Renal cortical epithelial cell (primary cell): ENCODE data around the gene NKTR. TPM values are rescaled to one million over a fixed set of nuclear protein-coding genes. Genes with fewer than 3 reads are reported as not detected.
A peak's percentile ranks its signal among the peaks of the same experiment; 100 is the strongest.
"Not testable (repeated sequence)": the region's sequence is repeated elsewhere in the genome, so short reads cannot be mapped to it uniquely, and the experiment has no call there.

Experiments
- DNase-seq: peaks from one replicate; pipeline ENCODE4 v3.0.0-alpha.2; 2011; ENCODE audit warnings: low read depth
- total RNA-seq: library from RNA; depleted of rRNA; stranded (reverse); fragments of >200 nt; gene quantifications from 2 replicates; pipeline ENCODE4 v1.2.3, GENCODE V29; 2014

NKTR gene
- total RNA-seq, 1 donor from 2014 or later: 68.4 TPM

DNA sequence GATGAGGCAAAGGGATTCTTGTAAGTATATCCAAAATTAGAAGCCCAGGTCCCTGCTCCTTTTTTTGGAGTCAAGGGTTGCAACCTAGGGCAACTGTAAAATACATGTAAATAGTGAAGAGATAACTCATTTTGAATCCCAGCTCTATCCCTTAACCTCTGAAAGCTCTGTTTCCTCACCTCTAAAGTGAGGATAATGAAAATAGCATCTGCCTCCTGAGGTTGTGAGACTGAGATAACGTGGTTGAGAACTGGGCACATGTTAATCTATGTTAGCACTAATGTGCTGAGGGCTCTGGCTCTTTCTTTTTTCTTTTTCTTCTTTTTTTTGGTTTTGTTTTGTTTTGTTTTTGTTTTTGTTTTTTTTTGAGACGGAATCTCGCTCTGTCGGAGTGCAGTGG is 4.8 kb upstream of the NKTR start:
- DNase-seq: no peak

DNA sequence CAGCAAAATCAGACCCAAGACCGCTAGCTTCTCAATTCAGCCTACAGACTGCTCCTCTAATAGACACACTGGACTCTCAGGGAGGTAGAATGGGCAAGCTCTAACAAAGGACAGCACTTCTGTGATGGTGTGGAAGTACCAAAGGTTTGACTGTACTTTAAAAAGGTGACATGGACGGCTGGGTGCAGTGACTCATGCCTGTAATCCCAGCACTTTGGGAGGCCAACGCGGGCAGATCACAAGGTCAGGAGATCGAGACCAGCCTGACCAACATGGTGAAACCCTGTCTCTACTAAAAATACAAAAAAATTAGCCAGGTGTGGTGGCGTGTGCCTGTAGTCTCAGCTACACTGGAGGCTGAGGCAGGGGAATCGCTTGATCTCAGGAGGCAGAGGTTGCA is 3.4 kb upstream of the NKTR start:
- not testable (repeated sequence) for DNase-seq

DNA sequence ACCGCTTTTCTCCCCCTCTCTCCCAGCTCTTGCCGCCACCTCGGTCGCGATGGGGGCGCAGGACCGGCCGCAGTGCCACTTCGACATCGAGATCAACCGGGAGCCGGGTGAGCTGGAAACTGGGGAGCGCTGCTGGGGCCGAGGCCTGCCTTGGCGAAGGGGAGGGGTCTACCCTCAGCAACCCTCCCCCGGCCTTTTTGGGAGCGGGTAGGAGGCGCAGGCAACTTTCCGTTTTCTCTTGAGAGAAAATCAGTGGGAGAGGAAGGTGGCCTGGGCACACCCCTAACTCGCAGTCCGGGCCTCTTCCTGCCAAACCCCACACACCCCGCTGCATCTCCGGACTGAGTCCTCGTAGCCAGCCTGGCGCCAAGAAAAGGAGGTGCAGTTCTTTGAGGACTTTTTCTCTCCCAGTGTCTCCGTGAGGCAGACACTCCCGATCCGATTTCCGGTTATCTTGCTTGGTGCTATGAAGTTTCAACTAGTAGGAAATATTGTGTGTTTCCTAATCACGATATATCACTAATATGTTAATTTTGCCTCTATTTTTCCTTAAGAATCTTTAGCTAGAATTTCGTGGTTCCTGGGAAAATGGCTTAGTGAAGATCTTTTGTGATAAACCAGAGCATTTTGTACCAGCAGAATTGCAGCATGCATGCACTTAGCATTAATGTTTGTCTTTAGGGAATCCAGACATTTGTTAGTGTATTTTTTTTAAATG is 631 bp downstream of the NKTR start:
- peak; percentile 40 for DNase-seq

DNA sequence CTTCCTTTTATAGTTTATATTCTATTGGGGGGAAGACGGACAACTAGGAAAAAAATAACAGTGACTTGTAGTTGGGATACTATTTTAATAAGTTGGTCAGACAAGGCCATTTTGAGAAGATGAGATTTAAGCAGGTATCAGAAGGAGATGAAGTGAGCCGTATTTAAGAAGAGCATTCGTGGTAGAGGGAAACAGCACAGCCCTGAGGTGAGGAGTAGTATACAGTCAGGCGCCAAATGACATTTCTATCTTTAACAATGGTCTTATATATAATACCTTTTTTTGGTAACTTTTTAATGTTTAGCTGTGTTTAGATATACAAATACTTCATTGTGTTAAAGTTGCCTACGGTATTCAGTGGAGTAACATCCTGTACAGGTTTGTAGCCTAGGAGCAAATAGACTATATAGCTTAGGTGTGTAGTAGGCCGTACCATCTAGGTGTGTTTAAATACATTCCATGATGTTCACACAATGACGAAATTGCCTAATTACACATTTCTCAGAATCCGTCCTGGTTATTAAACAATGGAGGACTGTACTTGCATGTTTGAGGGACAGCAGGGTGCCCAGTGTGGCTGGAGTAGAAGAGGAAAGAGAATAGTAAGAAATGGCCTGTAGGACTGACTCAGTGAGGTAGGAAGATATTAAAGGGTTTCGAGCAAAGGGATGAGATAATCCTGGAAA is 1.6 kb downstream of the NKTR start:
- no peak for DNase-seq

DNA sequence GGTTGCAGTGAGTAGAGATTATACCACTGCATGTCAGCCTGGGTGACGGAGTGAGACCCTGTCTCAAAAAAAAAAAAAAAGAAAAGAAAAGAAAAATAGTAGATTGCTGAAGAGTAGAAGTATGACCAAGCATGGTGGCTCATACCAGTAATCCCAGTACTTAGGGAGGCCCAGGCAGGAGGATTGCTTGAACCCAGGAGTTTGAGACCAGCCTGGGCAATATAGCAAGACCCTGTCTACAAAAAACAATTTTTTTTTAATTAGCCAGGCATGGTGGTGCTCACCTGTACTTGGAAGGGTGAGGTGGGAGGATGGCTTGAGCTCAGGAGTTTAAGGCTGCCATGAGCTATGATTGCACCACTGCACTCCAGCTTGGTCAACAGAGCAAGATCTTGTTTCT is 2.5 kb downstream of the NKTR start:
- DNase-seq: no peak

DNA sequence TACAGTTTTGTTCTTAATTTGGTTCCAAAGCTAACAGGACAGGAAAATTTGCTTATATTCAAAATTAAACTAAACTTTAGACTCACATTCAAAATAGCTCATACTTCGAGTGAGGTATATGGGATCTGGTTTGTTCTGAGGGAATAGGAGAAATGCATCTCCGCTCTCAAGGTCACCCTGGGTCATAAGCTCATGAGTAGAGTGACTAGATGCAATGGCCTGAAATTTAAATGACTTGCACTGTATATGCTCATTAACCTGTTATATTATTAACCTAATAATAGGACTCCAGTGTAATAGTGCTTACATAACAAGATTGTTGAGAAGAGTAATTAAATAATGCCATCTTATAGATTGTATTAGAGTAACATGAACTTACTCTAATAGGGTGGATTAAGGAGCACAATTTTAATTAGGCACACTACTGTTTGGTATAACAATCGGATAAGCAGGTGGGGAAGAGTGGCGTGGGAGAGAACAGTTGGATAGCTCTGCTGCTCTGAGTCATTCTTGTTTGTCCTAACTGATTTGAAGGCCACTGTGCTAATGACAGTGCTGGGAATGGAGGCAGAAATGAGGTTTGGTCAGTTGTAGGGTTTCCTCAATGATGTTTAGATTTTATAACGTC is 5.2 kb downstream of the NKTR start:
- peak; percentile 50 for DNase-seq

DNA sequence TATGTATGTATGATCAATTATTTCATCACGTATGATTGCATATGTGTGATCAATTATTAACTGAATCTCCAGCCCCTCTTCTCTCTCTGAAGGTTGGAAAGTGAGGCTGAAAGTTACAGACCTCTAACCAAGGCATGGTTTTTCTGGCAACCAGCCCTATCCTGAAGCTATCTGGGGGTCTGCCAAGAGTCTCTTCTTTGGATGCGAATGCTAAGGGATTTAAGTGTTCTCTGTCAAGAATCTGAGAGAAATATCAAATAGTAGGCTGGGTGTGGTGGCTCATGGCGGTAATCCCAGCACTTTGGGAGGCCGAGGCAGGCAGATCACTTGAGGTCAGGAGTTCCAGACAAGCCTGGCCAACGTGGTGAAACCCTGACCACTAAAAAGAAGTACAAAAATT is 8.1 kb downstream of the NKTR start:
- no peak for DNase-seq

DNA sequence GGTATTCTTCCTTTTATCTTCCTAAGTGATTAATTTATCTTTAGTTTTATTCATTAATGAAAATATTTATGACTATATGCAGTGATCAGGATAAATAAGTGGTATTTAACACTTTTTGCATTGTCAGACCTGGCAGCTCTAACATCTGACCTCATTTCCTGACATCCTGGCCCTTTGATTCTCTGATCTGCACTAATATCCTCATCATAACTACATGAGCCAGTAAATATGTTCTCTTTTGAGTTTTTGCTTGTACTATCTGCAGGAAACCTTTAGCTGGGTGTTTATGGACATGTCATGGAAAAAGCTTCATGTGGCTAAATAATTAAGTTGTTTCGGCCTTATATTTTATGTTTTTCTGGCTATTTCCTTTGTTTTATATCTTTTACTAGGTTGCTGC is 10.5 kb downstream of the NKTR start:
- DNase-seq: no peak

DNA sequence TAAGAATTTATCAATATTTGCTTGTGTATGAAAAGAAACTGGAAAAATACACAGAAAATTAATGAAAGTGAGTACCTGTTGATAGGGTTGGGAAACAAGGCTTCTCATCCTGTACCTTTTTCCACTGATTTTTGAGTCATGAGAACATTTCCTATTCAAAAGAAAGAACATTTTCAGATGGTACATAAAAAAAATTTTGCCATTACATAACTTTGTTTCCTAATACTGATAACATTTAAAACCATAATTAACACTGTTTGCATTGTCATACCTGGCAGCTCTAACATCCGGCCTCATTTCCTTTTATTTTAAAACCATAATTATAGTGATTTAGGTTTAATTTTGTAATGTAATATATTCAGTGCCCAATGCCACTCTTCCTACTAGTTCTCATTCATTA is 11.7 kb downstream of the NKTR start:
- DNase-seq: no peak

DNA sequence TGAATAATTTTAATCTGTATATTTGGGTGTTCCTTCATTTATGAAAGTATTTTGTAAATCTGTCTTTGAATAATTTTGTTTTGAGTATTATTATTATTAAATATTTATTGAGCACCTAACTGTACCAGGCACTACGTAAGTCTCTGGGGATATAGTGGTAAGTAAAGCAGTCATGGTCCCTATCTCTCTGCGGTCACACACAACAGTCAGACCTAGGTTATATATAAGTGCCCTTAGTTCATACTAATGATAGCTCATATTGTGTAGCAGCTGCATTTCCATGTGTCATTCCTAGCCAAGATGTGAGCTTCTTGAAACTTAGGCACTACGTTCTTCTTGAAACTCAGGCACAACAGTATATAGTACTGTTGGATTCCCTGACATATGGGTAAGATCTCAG is 12.4 kb downstream of the NKTR start:
- DNase-seq: no peak

DNA sequence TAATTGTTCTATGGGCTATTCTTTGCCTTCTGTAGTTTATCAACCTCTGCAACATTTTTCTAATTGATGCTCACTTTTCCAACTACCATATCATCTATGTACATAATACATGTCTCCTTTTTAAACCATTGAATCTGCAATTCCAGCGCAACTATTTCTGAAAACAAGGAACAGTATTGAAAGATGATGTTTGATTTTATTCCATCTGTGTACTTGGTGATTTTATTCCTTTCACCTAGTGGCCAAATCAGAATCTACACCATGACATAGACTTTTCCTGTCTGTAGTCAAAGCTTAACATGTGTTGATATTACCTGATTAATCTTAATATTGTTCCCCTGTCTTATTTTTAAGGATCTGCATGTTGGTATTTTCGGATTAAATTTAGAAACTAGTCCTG is 13.0 kb downstream of the NKTR start:
- DNase-seq: no peak

DNA sequence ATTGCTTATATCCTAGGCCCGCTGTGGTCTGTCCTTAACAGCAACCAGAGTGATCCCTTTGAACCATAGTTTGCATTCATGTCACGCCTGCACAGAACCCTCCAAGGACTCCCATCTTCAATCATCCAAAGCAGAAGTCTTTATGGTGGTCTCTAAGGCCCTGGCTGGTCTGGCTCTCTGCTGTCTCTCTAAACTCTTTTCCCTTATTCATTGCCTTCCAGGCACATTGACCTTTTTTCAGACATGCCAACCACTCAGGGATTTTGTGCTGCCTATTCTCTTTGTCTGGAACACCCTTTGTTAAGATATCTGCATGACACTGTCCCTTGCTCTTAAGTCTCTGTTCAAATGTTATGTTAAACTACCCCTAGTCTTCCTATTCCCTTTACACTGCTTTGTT is 31.1 kb downstream of the NKTR start:
- DNase-seq: peak; percentile 30

DNA sequence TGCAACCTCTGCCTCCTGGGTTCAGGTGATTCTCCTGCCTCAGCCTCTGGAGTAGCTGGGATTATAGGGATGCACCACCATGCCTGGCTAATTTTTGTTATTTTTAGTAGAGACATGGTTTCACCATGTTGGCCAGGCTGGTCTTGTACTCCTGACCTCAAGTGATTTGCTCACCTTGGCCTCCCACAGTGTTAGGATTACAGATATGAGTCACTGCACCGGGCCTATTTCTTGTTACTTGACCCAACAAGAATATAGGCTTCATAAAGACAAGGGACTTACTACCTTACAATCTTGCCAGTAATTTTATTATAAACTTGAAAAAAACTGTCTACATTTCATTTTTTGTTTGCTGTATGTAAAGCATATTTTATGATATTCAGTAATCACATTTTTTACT is 31.7 kb downstream of the NKTR start:
- DNase-seq: peak; percentile 78

DNA sequence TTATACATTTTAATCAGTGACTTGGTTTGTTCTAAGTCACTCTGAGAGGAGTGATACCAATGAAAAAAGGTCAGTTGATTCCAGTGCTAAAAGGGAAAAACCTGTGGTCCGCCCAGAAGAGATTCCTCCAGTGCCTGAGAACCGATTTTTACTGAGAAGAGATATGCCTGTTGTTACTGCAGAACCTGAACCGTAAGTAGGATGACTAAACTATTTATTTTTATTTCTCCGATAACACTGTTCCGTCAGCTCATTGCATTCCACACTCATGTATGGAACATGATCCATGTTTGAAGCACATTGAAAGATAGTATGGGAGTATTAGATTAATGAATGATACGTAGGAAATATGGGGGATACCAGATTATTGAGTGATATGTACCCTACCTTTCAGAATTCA is 33.1 kb downstream of the NKTR start:
- no peak for DNase-seq

DNA sequence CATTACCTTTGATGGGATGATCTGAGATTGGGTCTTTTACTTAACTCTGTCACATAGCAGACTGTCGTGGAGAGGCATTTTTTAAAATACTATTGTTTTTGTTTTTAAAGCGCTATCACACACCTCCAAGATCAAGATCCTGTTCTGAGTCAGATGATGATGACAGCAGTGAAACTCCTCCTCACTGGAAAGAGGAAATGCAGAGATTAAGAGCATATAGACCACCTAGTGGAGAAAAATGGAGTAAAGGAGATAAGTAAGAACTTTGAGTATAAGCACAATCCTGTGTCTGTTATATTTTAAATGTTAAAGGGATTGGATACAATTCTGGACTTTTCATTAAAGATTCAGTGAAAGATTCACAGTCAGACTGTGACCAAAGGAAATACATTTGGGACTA is 34.6 kb downstream of the NKTR start:
- peak; percentile 31 for DNase-seq

DNA sequence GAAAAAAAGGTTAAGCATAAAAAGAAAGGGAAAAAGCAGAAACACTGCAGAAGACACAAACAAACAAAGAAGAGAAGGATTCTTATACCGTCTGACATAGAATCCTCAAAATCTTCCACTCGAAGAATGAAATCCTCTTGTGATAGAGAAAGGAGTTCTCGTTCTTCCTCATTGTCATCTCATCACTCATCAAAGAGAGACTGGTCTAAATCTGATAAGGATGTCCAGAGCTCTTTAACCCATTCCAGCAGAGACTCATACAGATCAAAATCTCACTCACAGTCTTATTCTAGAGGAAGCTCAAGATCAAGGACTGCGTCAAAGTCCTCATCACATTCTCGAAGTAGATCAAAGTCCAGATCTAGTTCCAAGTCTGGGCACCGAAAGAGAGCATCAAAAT is 36.5 kb downstream of the NKTR start:
- no peak for DNase-seq

DNA sequence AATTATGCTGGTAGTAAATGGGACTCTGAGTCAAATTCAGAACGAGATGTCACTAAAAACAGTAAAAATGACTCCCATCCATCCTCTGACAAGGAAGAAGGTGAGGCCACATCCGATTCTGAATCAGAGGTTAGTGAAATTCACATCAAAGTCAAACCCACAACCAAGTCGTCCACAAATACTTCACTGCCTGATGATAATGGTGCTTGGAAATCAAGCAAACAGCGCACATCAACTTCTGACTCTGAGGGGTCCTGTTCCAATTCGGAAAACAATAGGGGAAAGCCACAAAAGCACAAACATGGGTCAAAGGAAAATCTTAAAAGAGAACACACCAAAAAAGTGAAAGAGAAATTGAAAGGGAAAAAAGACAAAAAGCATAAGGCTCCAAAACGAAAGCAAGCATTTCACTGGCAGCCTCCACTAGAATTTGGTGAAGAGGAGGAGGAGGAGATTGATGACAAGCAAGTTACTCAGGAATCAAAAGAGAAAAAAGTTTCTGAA is 37.9 kb downstream of the NKTR start:
- DNase-seq: no peak

DNA sequence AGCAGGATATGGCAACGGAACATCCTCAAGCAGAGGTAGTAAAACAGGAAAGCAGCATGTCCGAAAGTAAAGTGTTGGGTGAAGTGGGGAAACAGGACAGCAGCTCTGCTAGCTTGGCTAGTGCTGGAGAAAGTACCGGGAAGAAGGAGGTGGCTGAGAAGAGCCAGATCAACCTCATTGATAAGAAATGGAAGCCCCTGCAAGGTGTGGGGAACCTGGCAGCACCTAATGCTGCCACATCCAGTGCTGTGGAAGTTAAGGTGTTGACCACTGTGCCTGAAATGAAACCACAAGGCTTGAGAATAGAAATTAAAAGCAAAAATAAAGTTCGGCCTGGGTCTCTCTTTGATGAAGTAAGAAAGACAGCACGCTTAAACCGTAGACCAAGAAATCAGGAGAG is 38.7 kb downstream of the NKTR start:
- DNase-seq: no peak

DNA sequence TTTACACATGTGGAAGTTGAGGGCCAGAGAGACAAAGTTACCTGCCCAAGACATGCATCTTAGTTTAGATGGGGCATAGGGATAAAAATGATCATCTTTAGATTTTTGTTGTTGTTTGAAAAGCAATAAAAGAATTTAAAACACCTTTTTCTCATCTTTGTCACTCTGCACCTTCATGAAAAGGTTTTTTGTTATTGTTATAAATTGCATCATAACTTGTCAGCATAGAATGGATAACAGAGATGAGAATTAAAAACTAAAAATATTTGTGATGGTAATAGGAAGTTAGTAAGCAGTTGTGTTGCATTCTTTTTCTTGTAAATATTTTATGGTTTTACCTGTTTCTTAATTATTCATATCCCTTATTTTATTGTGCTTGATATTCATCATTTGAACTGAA is 39.6 kb downstream of the NKTR start:
- DNase-seq: no peak

DNA sequence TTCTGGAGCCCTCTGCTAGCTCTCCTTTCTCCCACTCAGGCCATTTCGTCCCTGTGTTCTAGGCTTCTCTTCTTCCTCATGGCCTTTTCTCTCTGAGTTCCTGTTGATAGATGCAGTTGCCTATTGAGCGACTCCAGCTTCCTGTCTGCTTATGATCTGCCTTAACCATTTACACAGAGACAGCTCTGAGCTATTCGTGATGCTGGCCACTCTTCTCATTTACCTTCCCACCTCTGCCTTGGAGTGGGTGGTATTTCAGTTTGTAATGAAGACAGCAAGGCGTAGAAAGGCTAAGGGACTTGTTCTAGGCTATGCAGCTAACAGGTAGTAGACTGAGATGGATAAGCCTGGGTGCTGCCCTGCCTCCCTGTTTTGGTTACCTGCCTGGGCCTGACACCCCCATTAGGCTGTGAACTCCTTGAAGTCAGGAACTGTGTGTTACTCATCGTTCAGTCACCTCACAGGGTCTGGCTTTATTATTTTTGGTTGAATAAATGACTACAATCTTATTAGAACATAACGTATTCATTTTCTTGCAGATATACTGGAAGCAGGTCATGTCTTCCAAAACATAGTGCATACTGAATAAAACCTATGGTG is 40.4 kb downstream of the NKTR start:
- DNase-seq: no peak

DNA sequence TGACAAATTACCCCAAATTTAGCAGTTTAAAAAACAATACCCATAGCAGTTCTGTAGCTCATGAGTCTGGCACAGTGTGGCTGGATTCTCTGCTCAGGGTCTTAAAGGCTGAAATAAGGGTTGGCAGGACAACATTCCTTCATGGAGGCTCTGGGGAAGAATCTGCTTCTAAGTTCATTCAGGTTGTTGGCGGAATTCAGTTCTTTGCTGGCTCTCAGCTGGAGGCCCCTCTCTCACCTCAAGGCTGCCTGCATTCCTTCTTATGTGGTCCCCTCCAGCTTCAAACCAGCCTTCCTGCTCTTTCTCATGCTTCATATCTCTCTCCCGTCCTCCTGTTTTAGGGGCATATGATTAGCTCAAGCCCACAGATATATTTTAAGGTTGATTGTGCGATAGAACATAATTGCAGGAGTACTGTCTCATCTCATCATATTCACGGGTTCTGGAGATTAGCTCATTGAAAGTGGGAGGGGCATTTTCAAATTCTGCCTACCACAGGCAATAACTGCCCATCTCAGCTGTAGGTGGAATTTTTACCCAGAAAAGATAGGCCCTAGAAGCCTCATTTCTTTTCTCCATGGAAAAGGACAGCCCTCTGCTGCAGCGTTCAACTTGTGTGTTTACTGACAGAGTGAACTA is 47.5 kb downstream of the NKTR start:
- no peak for DNase-seq

DNA sequence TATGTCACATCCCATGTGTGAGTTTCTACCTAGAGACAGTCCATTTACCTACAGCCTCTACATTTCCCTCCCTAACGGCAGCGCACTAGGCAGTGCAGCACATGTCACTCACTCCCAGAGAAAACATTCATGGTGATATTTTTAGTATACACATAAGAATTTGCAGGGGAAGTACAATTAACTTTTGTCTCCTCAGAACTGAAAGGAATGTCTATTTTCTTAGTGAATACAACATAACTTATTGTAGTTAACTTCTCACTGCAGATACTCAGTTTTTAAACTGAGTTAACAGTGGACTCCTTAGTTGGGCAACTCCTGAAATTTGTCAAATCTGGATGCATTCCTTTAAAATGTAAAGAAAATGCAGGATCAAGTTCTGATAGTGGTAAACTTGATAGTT is 48.5 kb downstream of the NKTR start:
- DNase-seq: no peak
